ENCODE results near the gene CLCN4. TPM values are rescaled to one million over a fixed set of nuclear protein-coding genes. Genes with fewer than 3 reads are reported as not detected.

Gene CLCN4
- total and polyA plus RNA-seq, 9 donors, result 0.36 to 4.2 (median 3.0) TPM

- TF ChIP-seq POLR2A (IDR thresholded peaks at IDR 0.05), result no peak
- no peak for TF ChIP-seq EP300 (IDR thresholded peaks at IDR 0.05)
- Histone ChIP-seq H3K27ac (no peak overlapping the region), H3K4me3 (no peak overlapping the region), H3K4me1 (ENCODE audit: insufficient read depth) (no peaks in the 10 kb centered on the region), H3K27me3 (no peaks in the 10 kb centered on the region), H3K36me3 (no peaks in the 10 kb centered on the region), H3K9me3 (no peaks in the 10 kb centered on the region)
- intact Hi-C loops (cut with DNase I), result no loop called here
- 88 to 90% (median 88%) methylated on average over 27 to 28 of the region's 28 CpGs for WGBS, 3 donors
- no peak for DNase-seq
Observed at GRCh38 chrX:10135561-10136399, 21.0 kb upstream of the CLCN4 start.

GRCh38 chrX:10138726-10139125, 18.0 kb upstream of the CLCN4 start:
- WGBS, 3 donors, result 75 to 81% (median 81%) methylated on average over 16 to 22 of the region's 22 CpGs
- H3K27me3 ChIP-seq, result no peaks in the 10 kb centered on the region
- no peaks in the 10 kb centered on the region for H3K36me3 ChIP-seq
- no peaks in the 10 kb centered on the region for H3K4me1 ChIP-seq (ENCODE audit: insufficient read depth)
- H3K27ac ChIP-seq, result no peak overlapping the region
- intact Hi-C loops (cut with DNase I), result no loop called here
- no peaks in the 10 kb centered on the region for H3K9me3 ChIP-seq
- no peak for TF ChIP-seq EP300 (IDR thresholded peaks at IDR 0.05)
- no peak overlapping the region for H3K4me3 ChIP-seq
- no peak for DNase-seq

- intact Hi-C loops (cut with DNase I), result no loop called here
- TF ChIP-seq POLR2A (IDR thresholded peaks at IDR 0.05), result no peak
- TF ChIP-seq CTCF (IDR thresholded peaks at IDR 0.05), result no peak
- TF ChIP-seq EP300 (IDR thresholded peaks at IDR 0.05), result no peak
- Histone ChIP-seq H3K9me3 (no peaks in the 10 kb centered on the region), H3K27me3 (no peaks in the 10 kb centered on the region), H3K36me3 (no peaks in the 10 kb centered on the region), H3K27ac (no peak overlapping the region), H3K4me3 (no peak overlapping the region), H3K4me1 (ENCODE audit: insufficient read depth) (no peaks in the 10 kb centered on the region)
- no peak for DNase-seq
- WGBS, 3 donors, result 88 to 94% (median 90%) methylated on average over 7 of the region's 7 CpGs
Observed at GRCh38 chrX:10140264-10140663, 16.5 kb upstream of the CLCN4 start.

- TF ChIP-seq EP300 (IDR thresholded peaks at IDR 0.05), result no peak
- TF ChIP-seq CTCF (IDR thresholded peaks at IDR 0.05), result no peak
- TF ChIP-seq POLR2A (IDR thresholded peaks at IDR 0.05), result no peak
- intact Hi-C loops (cut with DNase I), result no loop called here
- Histone ChIP-seq H3K4me1 (ENCODE audit: insufficient read depth) (no peaks in the 10 kb centered on the region), H3K4me3 (no peak overlapping the region), H3K9me3 (no peaks in the 10 kb centered on the region), H3K36me3 (no peaks in the 10 kb centered on the region), H3K27me3 (no peaks in the 10 kb centered on the region), H3K27ac (no peak overlapping the region)
- no peak for DNase-seq
- 83 to 87% (median 86%) methylated on average over 23 of the region's 23 CpGs for WGBS, 3 donors
Observed at GRCh38 chrX:10142041-10142599, 14.7 kb upstream of the CLCN4 start.

GRCh38 chrX:10143071-10143983, 13.4 kb upstream of the CLCN4 start:
- DNase-seq, result no peak
- no peak overlapping the region for H3K27ac ChIP-seq
- H3K9me3 ChIP-seq, result no peaks in the 10 kb centered on the region
- no peak for TF ChIP-seq EP300 (IDR thresholded peaks at IDR 0.05)
- TF ChIP-seq POLR2A (IDR thresholded peaks at IDR 0.05), result no peak
- TF ChIP-seq CTCF (IDR thresholded peaks at IDR 0.05), result no peak
- H3K4me3 ChIP-seq, result no peak overlapping the region
- WGBS, 3 donors, result 80 to 86% (median 81%) methylated on average over 12 of the region's 12 CpGs
- no peaks in the 10 kb centered on the region for H3K27me3 ChIP-seq
- no peaks in the 10 kb centered on the region for H3K4me1 ChIP-seq (ENCODE audit: insufficient read depth)
- intact Hi-C loops (cut with DNase I), result no loop called here
- no peaks in the 10 kb centered on the region for H3K36me3 ChIP-seq

All from ovary (tissue), 9 donors.